Heart left ventricle (tissue), 16 donors: ENCODE measurements around the gene EHBP1L1. TPM values are rescaled to one million over a fixed set of nuclear protein-coding genes. Genes with fewer than 3 reads are reported as not detected.
A peak's percentile ranks its signal among the peaks of the same experiment; 100 is the strongest.

Source experiments
- ATAC-seq, 4 donors: fragments of 200-7000 bp; cut with Tn5 transposase; one replicate each; pipeline ENCODE4 v1.9.1; 2020 to 2022; ENCODE audit warnings: moderate library complexity in 4 of 4, mild to moderate bottlenecking in 3 of 4, moderate number of reproducible peaks in 1 of 4
- DNase-seq, 5 donors: peaks; one replicate each; pipeline ENCODE4 v3.0.0-alpha.2; 2020
- H3K27ac ChIP-seq, 12 donors: fragments of 200-600 bp; sonication (generic) in 4 of 12; one replicate each; pipeline versions ENCODE4 v1.5.0 to v1.8.0; 2016 to 2022; ENCODE audit warnings: mild to moderate bottlenecking in 2 of 12
- H3K27me3 ChIP-seq, 9 donors: fragments of 200-600 bp; sonication (generic) in 2 of 9; one replicate each; pipeline versions ENCODE4 v1.5.1 to v1.8.0; 2016 to 2022; ENCODE audit warnings: mild to moderate bottlenecking in 3 of 9
- H3K36me3 ChIP-seq, 9 donors: fragments of 200-600 bp; sonication (generic) in 2 of 9; one replicate each; pipeline versions ENCODE4 v1.5.0 to v1.8.0; 2018 to 2022; ENCODE audit warnings: mild to moderate bottlenecking in 2 of 9
- H3K4me1 ChIP-seq, 12 donors: fragments of 200-600 bp; sonication (generic) in 4 of 12; one replicate each; pipeline versions ENCODE4 v1.5.0 to v1.8.0; 2016 to 2022; ENCODE audit warnings: mild to moderate bottlenecking in 3 of 12
- H3K4me3 ChIP-seq, 12 donors: fragments of 200-600 bp; sonication (generic) in 4 of 12; one replicate each; pipeline versions ENCODE4 v1.5.0 to v1.8.0; 2017 to 2022; ENCODE audit warnings: mild to moderate bottlenecking in 9 of 12, moderate library complexity in 4 of 12
- H3K9me3 ChIP-seq, 12 donors: fragments of 200-600 bp; sonication (generic) in 4 of 12; one replicate each; pipeline versions ENCODE4 v1.5.0 to v1.8.0; 2016 to 2022; ENCODE audit warnings: mild to moderate bottlenecking in 1 of 12
- CTCF ChIP-seq, 12 donors: fragments of 200-600 bp; sonication (generic) in 4 of 12; IDR thresholded peaks; one replicate each; pipeline versions ENCODE4 v1.5.0 to v1.8.0; 2018 to 2022; ENCODE audit warnings: antibody characterized with exemption in 12 of 12, mild to moderate bottlenecking in 5 of 12
- POLR2A ChIP-seq, 2 donors: fragments of 450-650 bp; IDR thresholded peaks; one replicate each; pipeline ENCODE4 v1.6.1; 2017; ENCODE audit warnings: antibody characterized with exemption in 2 of 2, mild to moderate bottlenecking in 2 of 2, moderate library complexity in 2 of 2
- WGBS, 4 donors: extraction: QIAGEN DNeasy Blood & Tissue Kit in 2 of 4; methylation state at CpG; one replicate each; pipeline versions ENCODE4 v1.1.5 to v1.1.7; 2013 to 2018; 5-methylcytosine and 5-hydroxymethylcytosine counted together
- intact Hi-C, 10 donors: fragments of 100-400 bp; cut with DNase I; formaldehyde crosslinking; loops; one replicate each; pipeline versions ENCODE4 v1.11.1 to v1.14.2; 2022
- polyA plus RNA-seq, 2 donors: library from polyadenylated mRNA; stranded (reverse); fragments of 200-250 nt; gene quantifications; one replicate each; pipeline ENCODE4 v1.2.3, GENCODE V29; 2013
- total RNA-seq, 9 donors: library from RNA; depleted of rRNA in 2 of 9; stranded (reverse); fragments of >200 nt in 2 of 9; fragmentation: NEBNext Ultra II Directional in 3 of 9; extraction: Animal tissue kit (Norgen Biotek cat#: 25700) in 3 of 9; gene quantifications; one replicate each; pipeline versions ENCODE4 v1.1.0 to v1.2.4, GENCODE V29; 2016 to 2023
- donor health status: ischemic (EF 13 %, LVEDD 7.1; RV severe dilation, severe dysfunction).
- donor health status: healthy with polysubstance abuse.
- donor health status: DM: no; HTN: yes; CAD: no.
- donor health status: DM: no; HTN: no; CAD: no.
- donor health status: ischemic (EF 25% LVEDD 6.9; RV normal size, moderate dysfunction).
- donor health status: ischemic (EF 25% LVEDD 5.7; RV mildly dilated, moderate dysfunction).
- donor health status: healthy.
- donor health status: DM: yes; HTN: yes; CAD: no.
- donor health status: ischemic (EF 35%, LVEDD 5.7; RV mildly dilated, moderate dysfunction).
- donor health status: nonischemic (EF 11% LVEDD 7.7; RV severe dilation, severe dysfunction).
- donor health status: DM: yes; HTN: yes; CAD: no.
- donor health status: PGD.
- donor health status: ischemic (EF 29% LVEDD 5.4; RV normal size, mild dysfunction).
- donor health status: nonischemic (EF 23%, LVEDD 6.1; RV moderate dilation, normal function).

The EHBP1L1 gene
- total and polyA plus RNA-seq, 11 donors = 37.4 to 144 (median 79.0) TPM

- intact Hi-C loops = loop anchor here in 2 of 10 donors (10.0 kb wide), 2 partner anchors 46 to 446 kb away; partner anchors contain the start of gene KCNK7 (in 1 of the 2)
- TF ChIP-seq CTCF (IDR thresholded peaks at IDR 0.05) (no peak), POLR2A (IDR thresholded peaks at IDR 0.05) (no peak)
- Histone ChIP-seq H3K27ac (no peak overlapping the region), H3K27me3 (no peaks in the 10 kb centered on the region), H3K4me3 (no peak overlapping the region), H3K4me1 (peaks cover 0 to 40% (median 2%) of the 10 kb centered on the region in 12 donors), H3K9me3 (no peaks in the 10 kb centered on the region), H3K36me3 (peaks cover 0 to 87% (median 66%) of the 10 kb centered on the region in 9 donors)
- DNase-seq (no peak), ATAC-seq (no peak)
- WGBS, 4 donors = 91 to 96% (median 92%) methylated on average over 3 of the region's 3 CpGs
These were observed 26.8 kb upstream of the EHBP1L1 start for GRCh38 chr11:65549096-65549495.

GRCh38 chr11:65551572-65552387 lies 24.1 kb upstream of the EHBP1L1 start:
- Histone ChIP-seq H3K27me3 (no peaks in the 10 kb centered on the region), H3K27ac (no peak overlapping the region), H3K9me3 (no peaks in the 10 kb centered on the region), H3K36me3 (peaks cover 0 to 67% (median 51%) of the 10 kb centered on the region in 9 donors), H3K4me3 (no peak overlapping the region), H3K4me1 (peaks cover 0 to 58% (median 28%) of the 10 kb centered on the region in 12 donors)
- 63 to 74% (median 69%) methylated on average over 14 to 17 of the region's 17 CpGs for WGBS, 4 donors
- TF ChIP-seq POLR2A (IDR thresholded peaks at IDR 0.05) (no peak), CTCF (IDR thresholded peaks at IDR 0.05) (peak in 9 of 12 donors; percentile 27 to 56 (median 42))
- DNase-seq = peak in 3 of 5 donors; percentile 49 to 67 (median 63)
- ATAC-seq = peak in 3 of 4 donors; percentile 35 to 42 (median 38)
- intact Hi-C loops = no loop called here

- intact Hi-C loops = no loop called here
- Histone ChIP-seq H3K4me3 (no peak overlapping the region), H3K4me1 (peaks cover 0 to 58% (median 35%) of the 10 kb centered on the region in 12 donors), H3K27me3 (no peaks in the 10 kb centered on the region), H3K27ac (no peak overlapping the region), H3K36me3 (peaks cover 0 to 60% (median 47%) of the 10 kb centered on the region in 9 donors), H3K9me3 (no peaks in the 10 kb centered on the region)
- WGBS, 4 donors = 80 to 86% (median 84%) methylated on average over 9 of the region's 9 CpGs
- ATAC-seq (no peak), DNase-seq (no peak)
- TF ChIP-seq POLR2A (IDR thresholded peaks at IDR 0.05) = no peak
- TF ChIP-seq CTCF (IDR thresholded peaks at IDR 0.05) = peak in 1 of 12 donors; percentile 1
These were observed 23.4 kb upstream of the EHBP1L1 start for GRCh38 chr11:65552388-65552951.
